Bronchial epithelial cell (primary cell): ENCODE data around the gene C1orf56. TPM values are rescaled to one million over a fixed set of nuclear protein-coding genes. Genes with fewer than 3 reads are reported as not detected.
"Not testable (repeated sequence)": the region's sequence is repeated elsewhere in the genome, so short reads cannot be mapped to it uniquely, and the experiment has no call there.

Source experiments
- DNase-seq: peaks from one replicate; pipeline ENCODE4 v3.0.0-alpha.2; 2010; ENCODE audit warnings: low read depth
- FAIRE-seq: peaks from 2 replicates; lab custom pipeline; 2011; peaks lifted over from hg19 to GRCh38; lab: Jason Lieb, UNC
- H3K27me3 ChIP-seq: 2 replicates; pipeline ENCODE4 v1.5.1; 2011; ENCODE audit warnings: low read length; ENCODE audit not compliant: control insufficient read depth, insufficient read depth
- H3K36me3 ChIP-seq: 2 replicates; pipeline ENCODE4 v1.5.1; 2011; ENCODE audit warnings: low read length; ENCODE audit not compliant: control insufficient read depth, insufficient read depth
- H3K4me3 ChIP-seq: 2 replicates; pipeline ENCODE4 v1.5.1; 2011; ENCODE audit warnings: mild to moderate bottlenecking, low read depth, low read length, control low read depth
- total RNA-seq: library from RNA; depleted of rRNA; stranded (reverse); fragments of >200 nt; gene quantifications from 2 replicates; pipeline ENCODE4 v1.2.1, GENCODE V29; 2014
- TF ChIP-seq, protein P1 (sequence below): IDR thresholded peaks from 2 replicates; pipeline ENCODE4 v1.5.1; 2011; ENCODE audit warnings: mild to moderate bottlenecking, moderate library complexity, low read length, control low read depth, inconsistent platforms; ENCODE audit not compliant: insufficient read depth, severe bottlenecking

Gene C1orf56
- total RNA-seq, 1 donor from 2014 or later, result 0.53 TPM

DNA sequence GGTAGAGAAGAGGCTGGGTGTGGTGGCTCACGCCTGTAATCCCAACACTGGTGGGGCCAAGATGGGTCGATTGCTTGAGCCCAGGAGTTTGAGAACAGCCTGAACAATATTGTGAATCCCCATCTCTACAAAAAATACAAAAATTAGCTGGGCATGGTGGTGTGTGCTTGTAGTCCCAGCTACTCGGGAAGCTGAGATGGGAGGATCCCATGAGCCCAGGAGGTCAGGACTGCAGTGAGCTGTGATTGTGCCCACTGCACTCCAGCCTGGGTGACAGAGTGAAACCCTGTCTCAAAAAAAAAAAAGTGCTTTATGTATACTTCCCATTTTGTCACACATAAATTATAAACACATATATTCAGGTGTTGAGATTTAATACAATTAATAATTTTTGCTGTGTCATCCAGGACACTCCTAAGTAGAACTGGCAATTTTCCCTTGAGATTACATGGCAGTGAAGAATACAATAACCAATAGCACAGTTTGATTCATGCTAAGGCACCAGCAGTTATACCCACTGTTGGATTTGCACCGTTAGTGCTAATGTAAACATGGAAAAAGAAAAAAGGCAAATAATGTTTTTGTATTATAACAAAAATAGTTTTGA, 38.5 kb downstream of the C1orf56 start:
- no peak for DNase-seq
- H3K27me3 ChIP-seq, result no peaks in the 10 kb centered on the region
- TF ChIP-seq, protein P1, sequence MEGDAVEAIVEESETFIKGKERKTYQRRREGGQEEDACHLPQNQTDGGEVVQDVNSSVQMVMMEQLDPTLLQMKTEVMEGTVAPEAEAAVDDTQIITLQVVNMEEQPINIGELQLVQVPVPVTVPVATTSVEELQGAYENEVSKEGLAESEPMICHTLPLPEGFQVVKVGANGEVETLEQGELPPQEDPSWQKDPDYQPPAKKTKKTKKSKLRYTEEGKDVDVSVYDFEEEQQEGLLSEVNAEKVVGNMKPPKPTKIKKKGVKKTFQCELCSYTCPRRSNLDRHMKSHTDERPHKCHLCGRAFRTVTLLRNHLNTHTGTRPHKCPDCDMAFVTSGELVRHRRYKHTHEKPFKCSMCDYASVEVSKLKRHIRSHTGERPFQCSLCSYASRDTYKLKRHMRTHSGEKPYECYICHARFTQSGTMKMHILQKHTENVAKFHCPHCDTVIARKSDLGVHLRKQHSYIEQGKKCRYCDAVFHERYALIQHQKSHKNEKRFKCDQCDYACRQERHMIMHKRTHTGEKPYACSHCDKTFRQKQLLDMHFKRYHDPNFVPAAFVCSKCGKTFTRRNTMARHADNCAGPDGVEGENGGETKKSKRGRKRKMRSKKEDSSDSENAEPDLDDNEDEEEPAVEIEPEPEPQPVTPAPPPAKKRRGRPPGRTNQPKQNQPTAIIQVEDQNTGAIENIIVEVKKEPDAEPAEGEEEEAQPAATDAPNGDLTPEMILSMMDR, result no peak
- FAIRE-seq, result no peak
- H3K36me3 ChIP-seq, result no peaks in the 10 kb centered on the region
- H3K4me3 ChIP-seq, result no peak overlapping the region

DNA sequence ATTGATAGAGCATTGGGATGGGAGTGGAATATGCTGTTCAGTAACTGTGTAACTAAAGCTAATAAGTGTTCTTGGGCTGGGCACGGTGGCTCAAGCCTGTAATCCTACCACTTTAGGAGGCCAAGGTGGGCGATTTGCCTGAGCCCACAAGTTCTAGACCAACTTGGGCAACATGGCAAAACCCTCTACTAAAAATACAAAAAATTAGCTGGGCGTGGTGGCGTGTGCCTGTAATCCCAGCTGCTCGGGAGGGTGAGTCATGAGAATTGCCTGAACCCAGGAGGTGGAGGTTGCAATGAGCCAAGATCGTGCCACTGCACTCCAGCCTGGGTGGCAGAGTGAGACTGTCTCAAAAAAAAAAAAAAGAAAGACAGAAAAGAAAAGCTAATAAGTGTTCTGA, 49.9 kb downstream of the C1orf56 start:
- H3K27me3 ChIP-seq, H3K4me3 ChIP-seq, H3K36me3 ChIP-seq, FAIRE-seq: not testable (repeated sequence)
- peak; percentile 31 for DNase-seq

DNA sequence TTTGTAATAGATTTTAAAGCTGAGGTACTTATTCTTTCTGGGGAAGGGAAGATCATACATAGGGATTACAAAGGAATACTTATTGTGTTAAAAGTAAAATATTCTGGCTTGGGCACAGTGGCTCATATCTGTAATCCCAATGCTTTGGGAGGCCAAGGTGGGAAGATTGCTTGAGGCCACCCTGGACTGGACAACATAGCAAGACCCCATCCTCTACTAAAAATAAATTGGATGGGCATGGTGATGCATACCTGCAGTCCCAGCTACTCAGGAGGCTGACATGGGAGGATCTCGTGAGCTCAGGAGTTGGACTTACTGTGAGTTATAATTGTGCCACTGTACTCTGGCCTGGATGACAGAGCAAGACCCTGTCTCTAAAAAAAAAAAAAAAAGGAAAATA, 50.6 kb downstream of the C1orf56 start:
- TF ChIP-seq, protein P1, result no peak
- FAIRE-seq (no peak), DNase-seq (no peak)
- H3K4me3 ChIP-seq, result no peak overlapping the region
- no peaks in the 10 kb centered on the region for H3K36me3 ChIP-seq
- no peaks in the 10 kb centered on the region for H3K27me3 ChIP-seq

Other genes with a start within 250 kb of the C1orf56 start
- gene CTSK, start 239.5 kb upstream of the C1orf56 start, total RNA-seq, result 2.4 and 3.1 TPM in 2 replicates
- 15.8 and 22.0 TPM in 2 replicates for gene ARNT, start 171.2 kb upstream of the C1orf56 start, total RNA-seq
- not detected in 2 replicates for gene CTXND2, start 160.6 kb upstream of the C1orf56 start, total RNA-seq
- gene SETDB1, start 121.4 kb upstream of the C1orf56 start, total RNA-seq, result 24.0 and 24.7 TPM in 2 replicates
- gene CERS2, start 72.9 kb upstream of the C1orf56 start, total RNA-seq, result 55.2 and 82.9 TPM in 2 replicates
- 0.26 and 0.90 TPM in 2 replicates for gene ANXA9, start 65.5 kb upstream of the C1orf56 start, total RNA-seq
- gene MINDY1, start 40.8 kb upstream of the C1orf56 start, total RNA-seq, result 5.5 and 13.6 TPM in 2 replicates
- 6.6 and 6.9 TPM in 2 replicates for gene PRUNE1, start 39.3 kb upstream of the C1orf56 start, total RNA-seq
- gene BNIPL, start 11.2 kb upstream of the C1orf56 start, total RNA-seq, result 4.7 and 68.1 TPM in 2 replicates
- gene CDC42SE1, start 11.9 kb downstream of the C1orf56 start, total RNA-seq, result 81.6 and 125 TPM in 2 replicates
- gene MLLT11, start 12.6 kb downstream of the C1orf56 start, total RNA-seq, result 0.79 and 4.4 TPM in 2 replicates
- gene GABPB2, start 23.0 kb downstream of the C1orf56 start, total RNA-seq, result 10.8 and 19.3 TPM in 2 replicates
- gene SEMA6C, start 98.9 kb downstream of the C1orf56 start, total RNA-seq, result 0.38 and 0.53 TPM in 2 replicates
- not detected in 2 replicates for gene TNFAIP8L2, start 108.9 kb downstream of the C1orf56 start, total RNA-seq
- 5.0 and 8.6 TPM in 2 replicates for gene LYSMD1, start 118.2 kb downstream of the C1orf56 start, total RNA-seq
- gene SCNM1, start 118.4 kb downstream of the C1orf56 start, total RNA-seq, result 19.7 and 34.9 TPM in 2 replicates
- gene TMOD4, start 128.2 kb downstream of the C1orf56 start, total RNA-seq, result not detected in 2 replicates
- gene VPS72, start 142.4 kb downstream of the C1orf56 start, total RNA-seq, result 64.2 and 69.4 TPM in 2 replicates
- gene PIP5K1A, start 150.8 kb downstream of the C1orf56 start, total RNA-seq, result 40.2 and 44.0 TPM in 2 replicates
- 259 and 280 TPM in 2 replicates for gene PSMD4, start 207.0 kb downstream of the C1orf56 start, total RNA-seq
- gene ZNF687, start 234.5 kb downstream of the C1orf56 start, total RNA-seq, result 9.0 and 12.8 TPM in 2 replicates